ENCODE measurements around the gene ANKK1.

ANKK1 gene, protein sequence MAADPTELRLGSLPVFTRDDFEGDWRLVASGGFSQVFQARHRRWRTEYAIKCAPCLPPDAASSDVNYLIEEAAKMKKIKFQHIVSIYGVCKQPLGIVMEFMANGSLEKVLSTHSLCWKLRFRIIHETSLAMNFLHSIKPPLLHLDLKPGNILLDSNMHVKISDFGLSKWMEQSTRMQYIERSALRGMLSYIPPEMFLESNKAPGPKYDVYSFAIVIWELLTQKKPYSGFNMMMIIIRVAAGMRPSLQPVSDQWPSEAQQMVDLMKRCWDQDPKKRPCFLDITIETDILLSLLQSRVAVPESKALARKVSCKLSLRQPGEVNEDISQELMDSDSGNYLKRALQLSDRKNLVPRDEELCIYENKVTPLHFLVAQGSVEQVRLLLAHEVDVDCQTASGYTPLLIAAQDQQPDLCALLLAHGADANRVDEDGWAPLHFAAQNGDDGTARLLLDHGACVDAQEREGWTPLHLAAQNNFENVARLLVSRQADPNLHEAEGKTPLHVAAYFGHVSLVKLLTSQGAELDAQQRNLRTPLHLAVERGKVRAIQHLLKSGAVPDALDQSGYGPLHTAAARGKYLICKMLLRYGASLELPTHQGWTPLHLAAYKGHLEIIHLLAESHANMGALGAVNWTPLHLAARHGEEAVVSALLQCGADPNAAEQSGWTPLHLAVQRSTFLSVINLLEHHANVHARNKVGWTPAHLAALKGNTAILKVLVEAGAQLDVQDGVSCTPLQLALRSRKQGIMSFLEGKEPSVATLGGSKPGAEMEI

DNA sequence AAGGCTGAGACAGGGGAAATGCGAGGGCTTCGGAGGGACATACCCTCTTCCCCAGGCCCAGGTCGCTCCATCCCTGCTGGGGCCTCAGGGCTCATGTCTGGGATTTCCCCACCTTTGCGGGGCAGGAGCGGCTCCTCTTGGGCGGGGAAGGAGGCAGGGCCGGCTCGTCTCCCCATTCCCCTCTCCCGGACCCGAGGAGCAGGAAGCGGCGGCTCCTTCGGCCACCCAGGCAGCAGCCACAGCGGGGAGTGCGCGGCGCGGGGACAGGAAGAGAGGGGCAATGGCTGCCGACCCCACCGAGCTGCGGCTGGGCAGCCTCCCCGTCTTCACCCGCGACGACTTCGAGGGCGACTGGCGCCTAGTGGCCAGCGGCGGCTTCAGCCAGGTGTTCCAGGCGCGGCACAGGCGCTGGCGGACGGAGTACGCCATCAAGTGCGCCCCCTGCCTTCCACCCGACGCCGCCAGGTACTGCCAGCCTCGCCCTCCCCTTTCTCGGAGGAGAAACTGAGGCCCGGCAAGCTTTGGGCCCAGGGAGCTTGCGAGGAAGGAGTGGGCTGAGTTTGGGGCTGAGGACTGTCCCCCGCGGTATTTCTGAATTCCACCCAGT is at the start of gene ANKK1:
Gene ANKK1, plus strand, starts transcription at position 175 of the 607 bp plus-strand sequence. Its CDS starts 106 bp downstream, at position 281.
- no peak for DNase-seq (ENCODE audit: insufficient read length, low spot score)
- FAIRE-seq: no peak

DNA sequence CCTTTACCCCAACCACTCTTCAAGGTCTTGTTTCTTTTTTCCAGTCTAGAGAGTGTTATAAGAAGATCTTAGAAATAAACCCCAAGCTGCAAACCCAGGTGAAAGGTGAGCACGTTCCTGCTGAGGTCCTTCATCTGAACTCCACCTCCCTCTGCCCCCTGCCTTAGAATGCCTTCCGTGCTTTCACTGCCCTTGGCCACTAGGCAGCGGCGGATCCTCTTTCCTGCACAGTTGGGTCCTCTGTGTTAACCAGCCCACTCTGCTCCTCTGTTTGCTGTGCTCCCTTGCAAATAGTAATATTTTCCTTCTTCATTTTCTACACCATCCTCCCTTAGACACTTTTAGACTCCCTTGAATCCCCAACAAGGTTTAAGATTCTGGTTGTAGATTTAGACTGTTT is 48.8 kb upstream of the ANKK1 start:
- FAIRE-seq: no peak
- DNase-seq (ENCODE audit: insufficient read length, low spot score): no peak

DNA sequence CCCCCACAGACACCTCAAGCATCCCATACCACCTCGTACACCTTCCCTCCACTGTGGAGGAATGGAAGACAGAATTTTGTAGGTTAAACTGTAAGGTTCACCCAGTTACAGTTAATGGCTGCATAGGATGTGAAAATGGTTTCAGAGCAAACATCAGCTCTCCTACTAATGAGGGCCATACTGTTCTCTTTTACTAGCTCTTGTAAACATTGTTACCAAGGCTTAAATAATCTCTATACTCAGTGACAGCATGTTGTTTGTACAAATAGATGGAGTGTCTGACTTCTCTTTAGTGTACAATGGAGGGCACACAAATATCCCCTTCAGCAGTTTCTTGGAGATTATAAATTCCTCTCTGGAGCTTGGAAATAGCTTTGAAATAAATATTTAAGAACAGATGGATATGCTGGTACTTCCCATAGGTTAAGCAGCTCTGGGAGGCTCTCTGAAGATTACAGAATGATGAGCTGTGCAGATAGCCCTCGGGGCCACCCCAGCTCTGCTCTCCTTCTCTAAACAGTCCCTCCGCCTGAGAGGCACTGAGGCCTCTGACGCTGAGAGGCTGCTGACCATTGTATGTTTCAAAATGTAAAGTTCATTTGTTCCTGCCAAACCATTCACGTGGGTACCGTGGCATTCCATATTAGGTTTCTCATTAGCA is 47.5 kb upstream of the ANKK1 start:
- FAIRE-seq (no peak), DNase-seq (ENCODE audit: insufficient read length, low spot score) (no peak)

- DNase-seq (ENCODE audit: insufficient read length, low spot score): no peak
- FAIRE-seq: no peak
Observed at GRCh38 chr11:113341388-113342165, 46.0 kb upstream of the ANKK1 start.

DNA sequence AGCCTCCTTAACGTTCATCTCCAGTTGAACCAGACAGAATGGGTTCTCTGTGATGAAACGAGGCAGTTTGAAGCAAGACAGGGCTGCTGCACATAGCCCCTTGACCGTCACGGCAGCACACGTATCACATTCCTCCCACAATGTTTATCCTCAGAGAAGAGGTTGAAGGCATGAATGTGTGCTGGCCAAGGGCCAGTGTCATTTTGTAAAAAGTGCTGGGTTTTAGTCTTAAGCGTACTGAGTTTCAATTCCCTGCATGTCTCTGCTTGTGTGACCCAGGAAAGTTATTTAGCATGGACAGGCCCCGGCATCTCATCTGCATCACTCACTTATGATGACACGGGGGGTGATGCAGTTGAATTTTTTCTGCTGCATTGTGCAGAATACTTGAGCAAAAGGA is 41.6 kb upstream of the ANKK1 start:
- FAIRE-seq (no peak), DNase-seq (ENCODE audit: insufficient read length, low spot score) (no peak)

GRCh38 chr11:113349528-113349927 is 38.1 kb upstream of the ANKK1 start:
- no peak for DNase-seq (ENCODE audit: insufficient read length, low spot score)
- FAIRE-seq: no peak

DNA sequence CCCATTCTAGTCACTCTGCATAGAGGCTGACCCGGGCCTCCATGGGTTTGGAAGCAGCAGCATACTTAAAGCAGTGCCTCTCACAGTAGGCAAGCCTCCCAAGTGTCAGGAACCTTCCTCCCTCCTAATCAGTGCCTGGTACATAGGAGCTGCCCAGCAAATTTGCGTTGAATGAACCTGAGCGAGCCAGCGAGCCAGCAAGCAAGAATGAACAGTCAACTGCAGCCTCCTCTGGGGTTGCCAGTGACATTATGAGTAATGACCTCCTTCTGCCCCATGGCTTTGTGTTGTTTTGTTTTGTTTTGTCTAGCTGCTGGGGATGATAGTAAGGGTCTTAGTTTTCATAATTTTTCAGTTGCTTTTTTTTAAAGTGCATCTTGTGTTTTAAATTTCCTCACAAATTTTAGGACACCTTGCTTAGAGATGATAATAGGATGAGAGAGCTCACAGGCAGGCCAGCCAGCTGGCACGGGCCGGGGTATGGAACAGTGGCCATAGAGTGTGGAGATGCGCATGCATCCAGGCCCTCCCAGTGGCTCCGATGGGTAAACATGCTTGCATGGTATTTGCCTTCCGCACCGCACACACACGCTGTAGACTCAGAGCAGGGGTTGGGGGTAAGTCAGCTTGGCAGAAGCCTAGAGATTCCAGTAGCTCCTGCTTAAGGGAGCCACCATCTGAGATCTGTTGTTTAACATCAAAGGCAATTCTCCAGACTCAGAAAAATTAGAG is 37.1 kb upstream of the ANKK1 start:
- FAIRE-seq: no peak

GRCh38 chr11:113351068-113351450 is 36.5 kb upstream of the ANKK1 start:
- FAIRE-seq (no peak), DNase-seq (ENCODE audit: insufficient read length, low spot score) (no peak)

More for the DNA sequence above, 37.1 kb upstream of the ANKK1 start:
- no peak for DNase-seq (ENCODE audit: insufficient read length, low spot score)

DNA sequence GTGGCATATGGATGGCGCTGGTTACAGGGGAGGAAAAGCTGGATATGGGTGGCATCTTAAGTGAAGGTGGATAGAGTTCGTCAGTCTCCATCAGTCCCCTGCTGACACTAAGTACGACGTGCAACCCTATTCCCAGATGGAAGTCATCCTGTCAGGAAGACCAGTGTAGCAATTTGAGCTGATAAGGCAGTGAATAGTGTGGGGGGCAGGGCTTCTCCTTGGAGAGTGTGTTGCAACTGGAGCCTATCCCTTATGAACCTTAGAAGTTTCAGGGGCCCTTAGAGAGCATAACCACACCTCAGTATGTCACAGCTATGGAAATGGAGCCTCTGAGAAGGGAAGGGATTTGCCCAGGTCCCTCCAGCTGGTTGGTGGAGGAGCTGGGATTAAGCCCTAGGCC is 36.1 kb upstream of the ANKK1 start:
- FAIRE-seq (no peak), DNase-seq (ENCODE audit: insufficient read length, low spot score) (no peak)

- DNase-seq (ENCODE audit: insufficient read length, low spot score) (no peak), FAIRE-seq (no peak)
Observed at GRCh38 chr11:113356203-113356602, 31.4 kb upstream of the ANKK1 start.

DNA sequence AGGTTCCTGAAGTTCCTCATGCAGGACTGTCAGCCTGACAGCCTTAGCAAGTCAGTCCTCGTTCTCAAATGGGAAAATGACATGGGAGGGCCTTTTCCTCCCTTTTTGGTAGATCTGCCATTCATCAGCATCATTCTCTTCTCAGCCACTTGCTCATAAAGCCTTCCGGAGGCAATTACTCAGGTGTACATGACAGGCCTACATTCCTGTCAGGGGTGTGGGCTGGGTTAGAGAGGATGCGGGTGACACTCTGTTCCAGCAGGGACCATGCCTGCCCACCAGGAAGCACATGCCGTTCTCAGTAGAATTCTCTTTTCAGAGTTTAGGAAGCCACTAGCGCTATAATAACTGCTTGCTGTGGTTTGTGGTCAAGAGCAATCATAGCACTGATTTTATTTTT is 24.2 kb upstream of the ANKK1 start:
- FAIRE-seq (no peak), DNase-seq (ENCODE audit: insufficient read length, low spot score) (no peak)

DNA sequence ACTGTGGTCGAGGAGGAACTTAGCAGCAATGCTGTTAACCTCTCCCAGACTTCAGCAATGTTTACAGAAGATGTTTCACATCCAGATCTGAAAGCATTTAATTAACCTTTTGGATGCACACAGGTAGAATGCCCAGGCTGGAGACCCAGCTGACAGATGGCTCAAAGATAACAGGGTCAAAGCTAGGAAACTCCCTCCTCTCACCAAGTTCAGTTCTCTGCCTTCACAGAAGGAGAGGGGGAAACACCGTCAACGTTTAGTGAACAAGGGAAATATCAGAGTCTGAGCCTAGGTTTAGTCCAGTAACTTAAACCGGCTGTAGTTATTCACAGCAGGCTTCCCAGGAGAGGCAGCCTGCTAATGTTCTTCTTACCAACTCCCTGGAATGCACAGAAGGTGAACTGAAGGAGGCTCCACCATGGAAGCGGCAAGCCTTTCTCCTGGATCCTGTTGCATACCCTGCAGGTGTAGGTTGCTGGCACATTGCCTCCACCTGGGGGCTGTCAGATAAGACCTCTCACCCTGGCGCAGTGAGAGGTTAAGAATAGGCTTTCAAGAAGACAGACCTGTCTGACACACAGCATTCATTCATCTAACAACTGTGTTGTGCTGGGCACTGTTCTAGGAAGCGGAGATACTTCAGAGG is 23.5 kb upstream of the ANKK1 start:
- FAIRE-seq (no peak), DNase-seq (ENCODE audit: insufficient read length, low spot score) (no peak)

DNA sequence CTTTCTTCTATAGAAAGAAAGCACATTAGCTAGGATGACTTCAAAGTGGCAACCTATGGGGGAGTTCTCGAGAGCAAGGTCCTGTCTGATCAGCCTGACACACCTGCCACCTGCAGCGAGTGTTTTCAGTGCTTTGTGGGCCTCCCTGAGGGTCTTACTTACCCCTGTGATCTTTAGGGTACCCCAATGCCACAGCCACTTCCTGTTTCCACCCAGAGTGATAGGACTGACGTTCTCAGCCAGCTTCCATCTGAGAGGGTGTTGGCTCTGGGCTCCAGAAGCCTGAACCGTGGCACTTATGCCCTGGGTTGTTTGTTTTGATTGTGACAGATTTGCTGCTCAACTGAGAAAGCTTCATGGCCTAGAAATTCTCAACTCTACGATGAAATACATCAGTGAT is 21.7 kb upstream of the ANKK1 start:
- FAIRE-seq: no peak
- DNase-seq (ENCODE audit: insufficient read length, low spot score): no peak

DNA sequence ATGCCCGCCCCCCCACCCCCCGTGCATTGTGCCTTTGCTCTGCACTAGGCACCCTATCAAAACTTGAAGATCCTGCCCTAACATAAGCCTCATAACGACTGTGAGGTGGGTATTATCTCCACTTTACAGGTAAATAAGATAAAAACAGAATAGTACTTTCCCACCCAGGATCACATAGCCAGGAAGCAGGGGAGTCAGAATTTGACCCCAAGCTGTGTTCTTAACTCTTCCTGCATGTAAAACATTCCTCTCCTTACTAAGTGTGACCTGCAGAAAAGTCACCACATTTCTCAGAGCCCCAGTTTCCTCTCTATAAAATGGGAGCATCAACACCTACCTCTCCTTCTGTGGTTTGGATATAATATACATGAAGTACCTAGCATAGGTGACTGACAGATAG is 18.2 kb upstream of the ANKK1 start:
- DNase-seq (ENCODE audit: insufficient read length, low spot score) (no peak), FAIRE-seq (no peak)

DNA sequence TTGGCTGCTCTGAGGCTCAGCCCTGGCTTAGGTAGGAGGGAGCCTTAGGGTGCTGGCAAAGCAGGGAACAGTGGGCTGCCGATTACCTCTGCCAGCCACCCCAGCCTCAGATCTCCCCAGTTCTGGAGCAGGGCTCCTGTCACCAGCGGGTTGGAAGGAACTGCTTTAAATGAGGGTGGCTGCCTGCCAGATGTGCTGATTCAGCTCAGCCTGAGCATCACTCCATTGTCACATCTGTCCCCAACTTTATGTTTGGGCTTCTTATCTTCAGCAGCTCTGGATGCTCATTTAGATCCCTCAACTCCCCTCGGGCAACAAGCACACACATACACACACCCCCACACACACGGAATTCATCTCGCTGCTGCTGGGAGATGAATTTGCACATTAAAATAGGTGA is 16.9 kb upstream of the ANKK1 start:
- DNase-seq (ENCODE audit: insufficient read length, low spot score) (no peak), FAIRE-seq (no peak)

- no peak for FAIRE-seq
- DNase-seq (ENCODE audit: insufficient read length, low spot score): no peak
Observed at GRCh38 chr11:113372309-113372708, 15.3 kb upstream of the ANKK1 start.

GRCh38 chr11:113373306-113373705 is 14.3 kb upstream of the ANKK1 start:
- DNase-seq (ENCODE audit: insufficient read length, low spot score) (no peak), FAIRE-seq (no peak)

- DNase-seq (ENCODE audit: insufficient read length, low spot score) (no peak), FAIRE-seq (no peak)
Observed at GRCh38 chr11:113373981-113374560, 13.5 kb upstream of the ANKK1 start.

DNA sequence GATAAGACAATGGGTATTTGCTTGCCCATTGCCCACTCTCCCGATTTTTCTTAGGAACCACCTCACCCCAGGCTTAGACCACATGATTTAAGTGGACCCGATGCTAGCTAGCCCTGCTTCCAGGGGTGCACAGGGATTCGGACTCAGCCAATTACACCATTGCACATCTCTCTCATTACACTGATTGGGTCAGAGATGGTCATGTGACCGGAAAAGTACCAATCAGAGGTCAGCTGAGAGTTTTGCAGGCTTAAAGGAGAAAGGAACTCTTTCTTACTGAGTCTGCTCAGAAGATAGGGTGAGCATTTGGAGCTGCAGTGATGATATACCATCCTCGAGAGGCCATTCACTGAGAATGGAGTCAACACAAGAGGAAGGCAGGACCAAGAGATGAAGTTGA is 12.2 kb upstream of the ANKK1 start:
- DNase-seq (ENCODE audit: insufficient read length, low spot score) (no peak), FAIRE-seq (no peak)

All from GM19239 (cell line).